Tibial nerve (tissue), 4 donors: ENCODE results near the gene LACRT.

Source experiments
- CTCF ChIP-seq, 5 experiments: fragments of 200-600 bp in 3 of 5; fragments of 450-650 bp in 2 of 5; sonication (generic) in 3 of 5; IDR thresholded peaks; one replicate each; pipeline ENCODE4 v1.5.1; 2016 to 2019; ENCODE audit warnings: antibody characterized with exemption in 5 of 5, mild to moderate bottlenecking in 3 of 5, moderate library complexity in 2 of 5
- EP300 ChIP-seq, 2 donors: sonication (generic); formaldehyde crosslinking; IDR thresholded peaks; one replicate each; pipeline ENCODE4 v1.6.1; 2017; ENCODE audit warnings: antibody characterized with exemption in 2 of 2, mild to moderate bottlenecking in 1 of 2
- POLR2A ChIP-seq, 2 donors: fragments of 450-650 bp; IDR thresholded peaks; one replicate each; pipeline ENCODE4 v1.6.1; 2017; ENCODE audit warnings: antibody characterized with exemption in 2 of 2, mild to moderate bottlenecking in 2 of 2, moderate library complexity in 2 of 2

DNA sequence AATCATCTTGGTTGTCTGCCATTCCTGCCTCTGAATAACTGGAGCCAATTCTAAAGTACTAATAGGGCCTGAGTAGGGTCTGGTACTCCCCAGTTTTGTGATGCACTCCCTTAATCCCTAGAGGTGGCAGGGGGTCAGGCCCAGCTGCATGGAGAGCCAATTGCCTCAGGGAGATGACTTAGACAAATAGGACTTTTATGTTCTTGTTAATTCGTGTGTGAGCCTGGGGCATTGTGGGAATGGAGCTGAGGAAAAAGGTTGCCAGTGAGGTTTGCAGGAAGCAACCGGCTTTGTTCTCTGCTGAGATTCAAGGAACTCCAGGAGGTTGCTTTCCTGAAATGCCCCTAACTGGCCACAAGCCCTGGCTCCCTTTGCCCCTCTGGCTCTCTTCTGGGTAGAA, 20.2 kb upstream of the LACRT start:
- TF ChIP-seq CTCF (IDR thresholded peaks at IDR 0.05) (no peak), POLR2A (IDR thresholded peaks at IDR 0.05) (no peak), EP300 (IDR thresholded peaks at IDR 0.05) (no peak)
